GM23248 (cell line): Measurements from ENCODE around the gene SF3A2. TPM values are rescaled to one million over a fixed set of nuclear protein-coding genes. Genes with fewer than 3 reads are reported as not detected.

Experiments used
- DNase-seq: peaks from one replicate; pipeline ENCODE4 v3.0.0-alpha.2; 2015
- H2AFZ ChIP-seq: fragments of 200-600 bp; sonication (generic); 2 replicates; pipeline ENCODE4 v1.6.1; 2016; ENCODE audit warnings: antibody characterized with exemption
- H3F3A ChIP-seq: fragments of 200-600 bp; sonication (generic); 2 replicates; pipeline ENCODE4 v1.6.1; 2016; ENCODE audit warnings: mild to moderate bottlenecking, antibody characterized with exemption, mixed run types; ENCODE audit not compliant: insufficient read depth
- H3K27ac ChIP-seq: fragments of 200-600 bp; sonication (generic); 2 replicates; pipeline ENCODE4 v1.5.1; 2016; ENCODE audit warnings: mild to moderate bottlenecking
- H3K27me3 ChIP-seq: fragments of 200-600 bp; sonication (generic); replicated peaks from 2 replicates; pipeline ENCODE4 v1.6.1; 2016; ENCODE audit warnings: mild to moderate bottlenecking; ENCODE audit not compliant: insufficient read depth
- H3K36me3 ChIP-seq: fragments of 200-600 bp; sonication (generic); 2 replicates; pipeline ENCODE4 v1.6.1; 2016; ENCODE audit warnings: low read depth, mild to moderate bottlenecking
- H3K4me1 ChIP-seq: fragments of 200-600 bp; sonication (generic); 2 replicates; pipeline ENCODE4 v1.6.1; 2016; ENCODE audit warnings: mild to moderate bottlenecking; ENCODE audit not compliant: insufficient read depth
- H3K4me2 ChIP-seq: fragments of 200-600 bp; sonication (generic); one replicate; pipeline ENCODE4 v1.6.1; 2016; ENCODE audit warnings: mild to moderate bottlenecking; ENCODE audit not compliant: unreplicated experiment
- H3K4me3 ChIP-seq: fragments of 200-600 bp; sonication (generic); 2 replicates; pipeline ENCODE4 v1.5.1; 2016; ENCODE audit warnings: mild to moderate bottlenecking
- H3K79me2 ChIP-seq: fragments of 200-600 bp; sonication (generic); 2 replicates; pipeline ENCODE4 v1.6.1; 2016; ENCODE audit warnings: mild to moderate bottlenecking; ENCODE audit not compliant: insufficient read depth
- H3K9ac ChIP-seq: fragments of 200-600 bp; sonication (generic); 2 replicates; pipeline ENCODE4 v1.6.1; 2016; ENCODE audit warnings: mild to moderate bottlenecking
- H3K9me2 ChIP-seq: fragments of 200-600 bp; sonication (generic); 2 replicates; pipeline ENCODE4 v1.6.1; 2016; ENCODE audit warnings: mixed run types, mild to moderate bottlenecking, moderate library complexity; ENCODE audit not compliant: insufficient read depth
- H3K9me3 ChIP-seq: fragments of 200-600 bp; sonication (generic); one replicate; pipeline ENCODE4 v1.6.1; 2017; ENCODE audit warnings: low read depth
- H4K20me1 ChIP-seq: fragments of 200-600 bp; sonication (generic); 2 replicates; pipeline ENCODE4 v1.6.0; 2016; ENCODE audit not compliant: insufficient read depth
- EZH2 ChIP-seq: fragments of 200-600 bp; sonication (generic); IDR thresholded peaks from 2 replicates; pipeline ENCODE4 v1.6.1; 2018; ENCODE audit warnings: antibody characterized with exemption, mild to moderate bottlenecking; ENCODE audit not compliant: insufficient read depth, poor library complexity, severe bottlenecking
- EZH2phosphoT487 ChIP-seq: fragments of 200-600 bp; sonication (generic); IDR thresholded peaks from 2 replicates; pipeline ENCODE4 v1.6.1; 2018; ENCODE audit warnings: antibody characterized with exemption, moderate library complexity, mild to moderate bottlenecking, low read depth; ENCODE audit not compliant: insufficient read depth
- WGBS, 2 experiments: methylation state at CpG; one replicate each; pipeline ENCODE4 v1.1.6; 2015 to 2017; ENCODE audit warnings: low lambda C conversion rate in 2 of 2, low coverage in 1 of 2; ENCODE audit errors: missing lambda C conversion rate in 2 of 2; 5-methylcytosine and 5-hydroxymethylcytosine counted together
- in situ Hi-C: fragments of 300-500 bp; cut with MboI; formaldehyde crosslinking; loops from 2 replicates; pipeline ENCODE4 v1.15.0; 2020
- polyA plus RNA-seq: library from polyadenylated mRNA; unstranded; fragments of >200 nt; fragmentation: Nextera tagmentation; extraction: Ambion mirVana; gene quantifications from 2 replicates; pipeline ENCODE4 v1.2.1, GENCODE V29; 2016
- total RNA-seq: library from RNA; depleted of rRNA; stranded (reverse); fragments of >200 nt; shearing (Covaris generic); gene quantifications from 2 replicates; pipeline ENCODE4 v1.2.3, GENCODE V29; 2014

SF3A2 gene
- total and polyA plus RNA-seq, 2 experiments from 2014 or later, result 16.8 to 26.7 TPM

DNA sequence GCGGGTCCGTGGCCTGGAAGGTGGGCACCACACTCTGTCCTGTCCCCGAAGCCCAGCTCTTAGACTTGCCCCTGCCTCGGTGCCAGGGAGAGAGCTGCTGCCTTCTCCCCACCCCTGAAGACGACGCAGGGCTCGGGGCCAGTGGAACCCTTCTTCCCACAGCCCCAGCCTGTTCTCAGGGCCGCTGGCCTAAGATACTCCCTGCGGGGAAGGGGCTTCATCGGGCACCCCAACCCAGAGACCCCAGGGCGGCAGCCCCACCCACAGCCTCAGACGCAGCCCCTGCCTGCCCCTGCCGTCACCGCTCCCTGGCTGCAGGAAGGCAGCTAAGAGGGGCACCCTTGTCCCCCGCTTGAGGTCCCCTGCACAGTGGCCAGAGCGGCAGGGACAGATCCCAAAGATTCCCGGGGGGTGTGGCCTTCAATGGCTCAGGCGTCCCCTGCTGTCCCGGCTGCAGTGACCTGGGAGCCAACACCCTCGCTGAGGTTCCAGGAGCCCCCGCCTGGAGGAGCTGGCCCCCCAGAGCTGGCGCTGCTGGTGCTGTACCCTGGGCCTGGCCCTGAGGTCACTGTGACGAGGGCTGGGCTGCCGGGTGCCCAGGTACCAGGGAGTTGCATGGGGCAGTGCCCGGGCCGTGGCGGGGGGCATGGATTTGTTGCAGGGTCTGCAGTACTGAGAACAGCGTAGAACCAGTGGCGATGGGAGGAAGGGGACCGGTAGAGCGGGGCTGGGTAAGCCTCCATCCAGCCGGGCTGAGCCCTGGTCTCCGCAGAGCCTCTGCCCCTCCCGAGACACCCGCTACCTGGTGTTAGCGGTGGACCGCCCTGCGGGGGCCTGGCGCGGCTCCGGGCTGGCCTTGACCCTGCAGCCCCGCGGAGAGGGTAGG, 13.5 kb downstream of the SF3A2 start:
- H3F3A ChIP-seq, result no peaks in the 10 kb centered on the region
- H3K9ac ChIP-seq, result no peak overlapping the region
- no peak overlapping the region for H2AFZ ChIP-seq
- 27 to 30% methylated on average over 31 to 43 of the region's 43 CpGs for WGBS, 2 experiments
- H3K36me3 ChIP-seq, result peaks cover 15% of the 10 kb centered on the region; the same call in 1 of the 2 replicates
- H3K79me2 ChIP-seq, result peaks cover 13% of the 10 kb centered on the region
- TF ChIP-seq EZH2phosphoT487 (no peak), EZH2 (no peak)
- no peak overlapping the region for H3K27ac ChIP-seq
- no peaks in the 10 kb centered on the region for H3K9me2 ChIP-seq
- no peak overlapping the region for H3K4me3 ChIP-seq
- H3K27me3 ChIP-seq, result peaks cover 26% of the 10 kb centered on the region
- H3K4me1 ChIP-seq, result no peaks in the 10 kb centered on the region
- in situ Hi-C loops, result no loop called here
- no peak for DNase-seq
- no peaks in the 10 kb centered on the region for H3K9me3 ChIP-seq
- no peak overlapping the region for H3K4me2 ChIP-seq
- H4K20me1 ChIP-seq, result no peaks in the 10 kb centered on the region

DNA sequence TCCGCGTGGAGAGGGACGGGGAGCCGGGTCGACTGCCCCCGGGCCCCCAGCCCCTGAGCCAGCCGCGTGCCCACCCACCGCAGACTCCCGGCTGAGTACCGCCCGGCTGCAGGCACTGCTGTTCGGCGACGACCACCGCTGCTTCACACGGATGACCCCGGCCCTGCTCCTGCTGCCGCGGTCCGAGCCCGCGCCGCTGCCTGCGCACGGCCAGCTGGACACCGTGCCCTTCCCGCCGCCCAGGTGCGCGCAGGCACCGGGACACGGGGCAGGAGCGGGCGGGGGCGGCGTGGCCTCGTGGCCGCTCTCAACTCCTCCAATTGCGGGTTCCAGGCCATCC, 14.1 kb downstream of the SF3A2 start:
- H3K36me3 ChIP-seq, result peaks cover 9% of the 10 kb centered on the region; the same call in 1 of the 2 replicates
- H3K9me3 ChIP-seq, result no peaks in the 10 kb centered on the region
- H3K9me2 ChIP-seq, result no peaks in the 10 kb centered on the region
- H4K20me1 ChIP-seq, result no peaks in the 10 kb centered on the region
- no peak for DNase-seq
- in situ Hi-C loops, result no loop called here
- H3K27ac ChIP-seq, result no peak overlapping the region
- peaks cover 7% of the 10 kb centered on the region; the same call in 1 of the 2 replicates for H3K79me2 ChIP-seq
- no peaks in the 10 kb centered on the region for H3F3A ChIP-seq
- no peak overlapping the region for H3K4me3 ChIP-seq
- no peak overlapping the region for H3K9ac ChIP-seq
- TF ChIP-seq EZH2phosphoT487 (no peak), EZH2 (no peak)
- H3K27me3 ChIP-seq, result peaks cover 26% of the 10 kb centered on the region
- H3K4me1 ChIP-seq, result no peaks in the 10 kb centered on the region
- WGBS, 2 experiments, result 11 to 27% methylated on average over 3 to 39 of the region's 40 CpGs
- H2AFZ ChIP-seq, result no peak overlapping the region
- H3K4me2 ChIP-seq, result no peak overlapping the region

DNA sequence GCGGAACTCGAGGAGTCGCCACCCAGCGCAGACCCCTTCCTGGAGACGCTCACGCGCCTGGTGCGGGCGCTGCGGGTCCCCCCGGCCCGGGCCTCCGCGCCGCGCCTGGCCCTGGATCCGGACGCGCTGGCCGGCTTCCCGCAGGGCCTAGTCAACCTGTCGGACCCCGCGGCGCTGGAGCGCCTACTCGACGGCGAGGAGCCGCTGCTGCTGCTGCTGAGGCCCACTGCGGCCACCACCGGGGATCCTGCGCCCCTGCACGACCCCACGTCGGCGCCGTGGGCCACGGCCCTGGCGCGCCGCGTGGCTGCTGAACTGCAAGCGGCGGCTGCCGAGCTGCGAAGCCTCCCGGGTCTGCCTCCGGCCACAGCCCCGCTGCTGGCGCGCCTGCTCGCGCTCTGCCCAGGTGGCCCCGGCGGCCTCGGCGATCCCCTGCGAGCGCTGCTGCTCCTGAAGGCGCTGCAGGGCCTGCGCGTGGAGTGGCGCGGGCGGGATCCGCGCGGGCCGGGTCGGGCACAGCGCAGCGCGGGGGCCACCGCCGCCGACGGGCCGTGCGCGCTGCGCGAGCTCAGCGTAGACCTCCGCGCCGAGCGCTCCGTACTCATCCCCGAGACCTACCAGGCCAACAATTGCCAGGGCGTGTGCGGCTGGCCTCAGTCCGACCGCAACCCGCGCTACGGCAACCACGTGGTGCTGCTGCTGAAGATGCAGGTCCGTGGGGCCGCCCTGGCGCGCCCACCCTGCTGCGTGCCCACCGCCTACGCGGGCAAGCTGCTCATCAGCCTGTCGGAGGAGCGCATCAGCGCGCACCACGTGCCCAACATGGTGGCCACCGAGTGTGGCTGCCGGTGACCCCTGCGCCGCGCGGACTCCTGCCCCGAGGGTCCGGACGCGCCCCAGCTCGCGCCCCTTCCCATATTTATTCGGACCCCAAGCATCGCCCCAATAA, 14.8 kb downstream of the SF3A2 start:
- Histone ChIP-seq H3K9me3 (no peaks in the 10 kb centered on the region), H3K9me2 (no peaks in the 10 kb centered on the region), H3K9ac (no peak overlapping the region), H3K79me2 (0 out of 2 replicates have a peak, but pooled peaks cover under 1% of the 10 kb centered on the region), H3F3A (no peaks in the 10 kb centered on the region), H3K4me1 (no peaks in the 10 kb centered on the region), H2AFZ (no peak overlapping the region), H3K27me3 (peaks cover 26% of the 10 kb centered on the region), H3K4me3 (no peak overlapping the region), H3K4me2 (no peak overlapping the region), H4K20me1 (no peaks in the 10 kb centered on the region), H3K36me3 (0 out of 2 replicates have a peak, but pooled peaks cover 6% of the 10 kb centered on the region), H3K27ac (no peak overlapping the region)
- in situ Hi-C loops, result no loop called here
- TF ChIP-seq EZH2phosphoT487, result no peak
- no peak for TF ChIP-seq EZH2
- DNase-seq, result peak; percentile 52
- WGBS, 2 experiments, result 5% methylated on average over 89 to 105 of the region's 125 CpGs

DNA sequence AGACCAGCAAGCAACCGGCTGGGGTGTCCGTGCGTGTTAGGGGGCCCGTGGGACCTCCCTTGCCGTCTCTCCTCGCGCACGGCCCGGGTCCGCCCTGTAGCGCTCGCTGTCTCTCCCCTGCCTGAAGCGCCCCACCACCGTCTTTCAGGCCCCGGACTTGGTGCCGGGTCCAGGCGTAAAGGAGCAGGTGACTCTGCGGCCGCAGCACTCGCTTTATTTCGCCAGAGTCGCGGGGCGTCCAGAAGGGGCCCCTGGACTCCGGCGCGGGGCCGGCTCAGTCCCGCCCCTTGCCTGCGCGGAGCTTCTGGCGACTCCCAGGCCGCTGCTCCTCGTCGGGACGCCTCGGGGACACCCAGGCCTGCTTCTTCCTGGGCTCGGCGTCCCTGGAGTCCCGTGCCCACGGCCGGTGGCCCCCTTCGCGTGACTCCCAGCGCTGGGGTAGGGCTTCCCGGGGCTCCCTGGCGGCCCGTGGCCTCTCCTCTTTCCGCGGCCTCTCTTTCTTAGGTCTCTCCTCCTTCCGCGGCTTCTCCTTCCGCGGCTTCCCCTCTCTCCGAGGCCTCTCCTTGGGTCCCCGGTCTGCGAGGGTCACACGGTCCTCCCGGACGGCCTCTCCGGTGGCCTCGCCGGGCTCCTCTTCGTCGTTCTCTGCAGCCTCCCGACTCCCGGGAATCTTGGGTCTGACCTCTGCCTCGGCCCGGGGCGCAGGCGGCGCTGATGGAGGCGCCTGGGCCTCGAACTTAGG, 15.6 kb downstream of the SF3A2 start:
- Histone ChIP-seq H3K27ac (no peak overlapping the region), H2AFZ (no peak overlapping the region), H4K20me1 (no peaks in the 10 kb centered on the region), H3K27me3 (peaks cover 26% of the 10 kb centered on the region), H3K4me3 (no peak overlapping the region), H3K4me2 (no peak overlapping the region), H3K4me1 (no peaks in the 10 kb centered on the region), H3K9me3 (no peaks in the 10 kb centered on the region), H3K36me3 (0 out of 2 replicates have a peak, but pooled peaks cover under 1% of the 10 kb centered on the region), H3K9ac (no peak overlapping the region), H3K9me2 (no peaks in the 10 kb centered on the region), H3K79me2 (no peaks in the 10 kb centered on the region), H3F3A (no peaks in the 10 kb centered on the region)
- in situ Hi-C loops, result no loop called here
- 7 to 9% methylated on average over 63 to 73 of the region's 74 CpGs for WGBS, 2 experiments
- DNase-seq, result no peak
- TF ChIP-seq EZH2phosphoT487 (0 out of 2 replicates have a peak, but pooled peaks have one; percentile 23), EZH2 (peak; percentile 38)
